GM18499 (cell line): ENCODE results near the gene ART4.

Experiments
- ATAC-seq: cut with Tn5 transposase; IDR thresholded peaks from one replicate; pipeline ENCODE4 v1.9.1; 2021; ENCODE audit warnings: moderate number of reproducible peaks; ENCODE audit not compliant: insufficient read depth, unreplicated experiment

Gene ART4

DNA sequence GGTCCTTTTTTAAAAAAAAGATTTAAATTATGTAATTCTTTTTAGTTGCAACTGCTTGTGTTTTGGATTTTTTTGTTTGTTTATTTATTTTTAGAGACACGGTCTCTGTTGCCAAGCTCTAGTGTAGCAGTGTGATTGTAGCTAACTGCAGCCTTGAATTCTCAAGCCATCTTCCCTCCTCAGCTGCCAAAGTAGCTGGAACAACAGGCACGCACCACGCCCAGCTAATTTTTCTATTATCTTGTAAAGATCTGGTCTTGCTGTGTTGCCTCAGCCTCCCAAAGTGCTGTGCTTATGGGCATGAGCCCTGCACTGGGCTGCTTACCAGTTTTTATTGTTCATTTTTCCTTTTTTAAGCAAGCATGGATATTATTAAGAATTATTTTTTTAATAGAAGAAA is 10.6 kb upstream of the ART4 start:
- no peak for ATAC-seq

DNA sequence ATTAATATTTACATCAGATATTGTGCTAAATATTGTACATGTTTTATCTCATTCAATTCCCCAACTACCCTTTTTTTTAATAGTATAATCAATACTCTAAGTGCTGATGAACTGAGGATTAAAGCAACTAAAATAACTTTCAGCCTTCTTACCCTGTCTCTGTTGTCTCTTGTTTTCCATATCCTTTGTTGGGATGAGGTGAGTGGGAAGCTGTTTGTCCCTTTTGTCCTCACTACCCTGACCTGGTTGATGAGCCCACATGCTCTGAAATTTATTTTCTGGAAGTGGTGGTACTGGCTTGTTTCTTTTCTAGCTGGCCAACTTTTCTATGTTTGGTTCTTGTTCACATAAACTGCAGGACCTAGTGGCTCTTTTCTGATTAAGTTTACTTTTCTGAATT is 9.6 kb upstream of the ART4 start:
- ATAC-seq = no peak

DNA sequence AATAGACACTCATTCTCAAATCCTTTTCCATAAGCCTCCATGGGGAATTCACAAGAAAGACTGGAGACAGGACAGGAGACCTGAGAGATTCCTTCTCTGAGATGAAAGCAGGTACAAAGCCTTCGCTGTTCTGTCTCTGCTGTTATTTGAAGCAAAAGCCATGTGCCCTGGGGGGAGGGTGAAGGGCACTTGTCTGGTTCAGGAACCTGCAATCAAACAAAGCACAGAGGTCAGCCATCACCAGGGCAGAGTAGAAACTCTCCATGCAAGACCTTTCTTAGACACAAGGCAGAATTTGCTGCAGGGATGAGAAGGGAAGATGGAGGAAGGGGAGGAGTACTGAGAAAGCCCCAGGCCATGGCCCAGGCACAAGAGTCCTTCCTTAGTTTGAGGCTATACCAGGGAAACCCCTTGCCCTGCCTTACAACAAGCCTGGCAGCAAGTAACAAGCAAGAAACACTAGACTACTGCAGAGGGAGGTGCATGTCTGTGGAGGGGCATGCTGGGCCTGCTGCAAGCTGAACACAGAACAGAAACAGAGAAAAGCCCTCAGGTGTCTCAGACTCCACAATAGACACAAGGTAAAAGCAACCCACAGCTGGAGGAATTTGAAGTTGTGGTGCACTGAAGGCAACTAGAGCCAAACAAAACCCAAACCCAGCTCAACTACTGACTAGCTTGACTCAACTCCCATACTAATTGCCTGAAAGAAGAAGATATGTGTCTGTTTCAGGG is 7.8 kb upstream of the ART4 start:
- ATAC-seq = no peak

DNA sequence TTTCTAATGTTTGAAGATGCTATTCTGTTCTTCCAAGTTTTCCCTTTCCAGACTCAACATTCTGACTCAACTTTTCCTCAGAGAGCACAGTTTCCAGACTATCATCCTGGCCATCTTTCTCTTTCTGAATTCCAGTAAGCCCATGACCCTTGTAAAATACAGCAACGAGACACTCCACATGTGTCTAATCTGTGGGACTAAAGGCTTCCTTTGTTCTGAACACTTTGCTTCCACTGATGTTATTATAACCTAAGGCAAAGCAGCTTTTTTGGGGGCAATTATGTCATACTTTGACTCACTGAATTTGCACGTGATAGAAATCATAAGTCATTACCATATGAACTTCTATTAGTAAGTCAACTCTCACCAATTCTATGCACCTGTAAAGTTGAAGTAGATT is 6.3 kb upstream of the ART4 start:
- no peak for ATAC-seq

DNA sequence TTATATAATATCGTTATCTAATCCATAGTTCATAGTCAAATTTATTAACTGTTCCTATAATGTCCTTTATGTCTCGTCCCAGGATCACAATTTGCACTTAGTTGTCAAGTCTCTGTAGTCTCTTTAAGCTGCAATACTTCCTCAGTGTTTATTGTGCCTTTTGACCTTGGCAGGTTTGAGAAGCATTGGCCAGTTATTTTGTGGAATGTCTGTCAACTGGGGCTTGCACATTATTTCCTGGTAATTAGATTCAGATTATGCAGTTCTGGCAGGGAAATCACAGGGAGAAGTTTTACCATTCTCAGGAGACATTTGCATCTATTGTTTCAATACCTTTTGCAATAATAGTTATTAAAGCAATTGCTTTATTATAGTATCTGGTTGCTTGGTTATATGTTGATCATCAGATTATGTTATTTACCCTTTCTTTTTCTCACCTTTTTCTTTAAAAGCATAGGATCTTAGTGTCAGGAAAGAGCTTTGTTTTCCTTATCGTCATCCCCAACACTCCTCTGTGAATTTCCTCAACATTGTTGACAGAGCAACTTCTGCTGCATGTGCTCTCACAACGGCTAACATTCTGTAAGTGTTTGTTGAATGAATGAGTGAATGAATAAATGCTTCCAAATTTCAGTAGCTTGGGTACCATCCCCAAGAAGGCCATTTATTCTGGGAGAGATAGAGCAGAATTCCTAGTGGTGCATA is 3.7 kb upstream of the ART4 start:
- ATAC-seq = no peak

DNA sequence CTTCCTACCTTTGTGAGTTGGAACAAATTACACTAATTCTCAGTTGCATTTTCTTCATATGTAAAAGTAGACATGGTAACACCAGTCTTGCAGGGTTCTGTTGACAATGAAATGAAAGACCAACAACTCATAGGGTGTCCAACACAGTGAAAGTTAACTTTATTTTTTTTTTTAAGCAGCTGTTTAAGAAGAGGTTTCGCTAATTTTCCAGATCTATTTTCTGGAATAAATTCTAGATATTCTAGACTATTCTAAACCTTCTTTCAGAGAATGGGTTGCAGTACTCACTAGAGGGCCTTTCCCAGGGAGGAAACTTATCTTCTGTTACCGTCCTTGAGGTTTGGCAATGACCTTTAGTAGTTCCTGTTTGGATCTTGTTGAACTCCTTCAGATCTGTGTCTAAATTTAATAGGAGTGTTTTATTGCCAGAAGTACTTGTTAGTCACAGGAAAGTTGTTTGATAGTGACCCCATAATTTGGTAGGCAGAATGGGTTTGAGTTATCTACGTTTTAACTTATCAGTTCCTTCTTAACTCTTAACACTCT is 2.8 kb upstream of the ART4 start:
- ATAC-seq = no peak

DNA sequence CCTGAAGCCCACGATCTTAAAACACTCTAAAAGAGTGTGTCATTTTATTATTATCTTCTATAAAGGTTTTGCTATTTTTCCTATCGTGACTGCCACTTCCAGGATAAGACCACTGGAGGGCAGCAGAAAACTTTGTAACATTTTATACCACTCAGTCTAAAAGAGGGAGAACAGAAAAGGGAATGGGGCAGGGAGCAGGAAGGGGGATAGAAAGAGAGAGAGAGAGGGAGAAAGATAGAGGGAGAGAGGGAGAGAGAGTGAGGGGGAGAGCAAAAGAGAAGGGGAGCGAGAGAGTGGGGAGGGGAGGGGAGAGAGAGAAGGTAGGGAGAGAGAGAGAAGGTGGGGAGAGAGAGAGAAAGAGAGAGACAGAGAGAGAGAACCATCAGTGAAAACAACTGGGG is 2.0 kb upstream of the ART4 start:
- no peak for ATAC-seq

DNA sequence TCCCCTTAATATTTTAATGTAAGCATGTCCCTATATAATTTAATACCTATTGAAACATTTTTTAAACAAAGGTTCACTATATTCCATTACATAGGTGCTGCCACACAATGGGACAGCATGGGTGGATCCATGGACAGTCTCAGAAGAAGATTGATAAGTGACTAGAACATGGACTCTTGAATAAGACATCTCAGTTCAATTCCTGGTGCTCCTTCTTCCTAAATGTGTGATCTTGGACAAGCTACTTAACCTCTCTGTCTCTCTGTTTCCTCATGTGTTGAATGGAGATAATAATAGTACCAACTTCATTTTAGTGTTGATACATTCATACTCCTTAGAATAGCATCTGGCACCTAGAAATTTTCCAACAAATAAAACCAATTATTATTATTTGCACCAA is 1.1 kb upstream of the ART4 start:
- no peak for ATAC-seq

DNA sequence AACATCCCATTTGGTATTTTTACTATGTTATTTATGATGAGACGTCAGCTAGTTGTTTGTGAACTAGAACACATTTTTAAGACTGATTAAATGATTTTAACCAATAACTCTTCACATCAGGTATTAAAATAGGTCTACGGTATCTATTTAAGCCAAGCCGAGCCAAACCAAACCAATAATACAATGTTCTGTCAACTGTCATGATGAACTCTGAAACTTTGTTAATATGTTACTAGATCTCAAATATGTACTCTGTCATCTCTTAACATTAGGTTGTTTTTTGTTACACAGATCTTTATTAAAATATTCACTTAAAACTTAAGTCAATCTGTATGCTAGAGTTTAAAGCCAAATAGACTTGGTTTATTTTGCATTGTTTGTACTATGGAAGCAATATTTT is 1.0 kb downstream of the ART4 start:
- no peak for ATAC-seq

DNA sequence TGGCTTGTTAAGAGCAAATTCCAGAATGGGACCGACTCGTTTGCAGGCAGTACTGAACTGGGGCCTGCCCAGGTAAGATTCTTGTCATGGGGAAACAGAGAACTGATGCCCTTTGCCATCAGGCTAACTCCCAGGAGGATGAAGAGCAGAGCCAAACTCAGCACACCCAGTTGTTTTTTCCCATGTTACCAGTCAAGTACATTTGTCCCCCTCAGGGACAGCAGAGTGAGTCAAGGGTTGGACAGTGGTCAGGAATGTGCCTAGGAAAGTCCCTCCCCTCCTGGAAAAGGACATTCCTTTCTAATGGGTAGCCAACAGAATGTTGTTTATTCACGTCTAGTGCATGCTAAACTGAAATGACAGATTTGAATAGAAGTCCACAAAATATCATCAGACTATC is 1.6 kb downstream of the ART4 start:
- no peak for ATAC-seq

DNA sequence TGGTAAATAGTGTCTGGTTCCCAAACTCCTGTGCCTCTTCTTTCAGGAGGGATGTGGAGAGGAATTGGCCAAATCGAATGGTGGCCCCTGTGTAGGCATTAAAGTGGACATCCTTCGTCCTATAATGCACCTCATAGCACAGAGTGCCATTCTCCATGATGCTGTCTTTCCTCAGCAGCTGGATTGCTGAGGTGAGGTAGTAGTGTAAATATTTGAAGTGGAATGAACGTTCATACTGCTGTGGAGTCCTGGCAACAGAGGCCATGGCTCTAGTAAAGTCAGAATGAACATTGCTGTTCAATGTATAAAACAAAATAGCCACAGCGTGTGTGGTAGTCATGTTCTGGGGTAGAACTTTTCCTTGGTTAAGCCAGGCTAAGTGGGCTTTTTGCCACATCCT is 2.7 kb downstream of the ART4 start:
- ATAC-seq = no peak

DNA sequence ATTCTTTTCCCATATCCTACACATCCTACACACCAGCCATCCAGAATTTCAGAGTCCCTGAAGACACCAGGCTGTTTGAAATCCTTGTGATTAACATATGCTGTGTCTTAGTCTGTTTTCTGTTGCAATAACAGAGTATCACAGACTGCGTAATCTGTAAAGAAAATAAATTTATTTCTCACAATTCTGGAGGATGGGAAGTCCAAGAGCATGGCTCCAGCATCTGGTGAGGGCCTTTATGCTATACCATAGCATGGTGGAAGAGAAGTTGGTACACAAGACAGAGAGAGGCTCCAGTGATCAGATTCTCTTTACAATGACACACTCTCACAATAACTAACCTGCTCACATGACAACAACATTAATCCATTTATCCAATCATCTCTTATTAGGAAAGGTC is 4.1 kb downstream of the ART4 start:
- no peak for ATAC-seq

DNA sequence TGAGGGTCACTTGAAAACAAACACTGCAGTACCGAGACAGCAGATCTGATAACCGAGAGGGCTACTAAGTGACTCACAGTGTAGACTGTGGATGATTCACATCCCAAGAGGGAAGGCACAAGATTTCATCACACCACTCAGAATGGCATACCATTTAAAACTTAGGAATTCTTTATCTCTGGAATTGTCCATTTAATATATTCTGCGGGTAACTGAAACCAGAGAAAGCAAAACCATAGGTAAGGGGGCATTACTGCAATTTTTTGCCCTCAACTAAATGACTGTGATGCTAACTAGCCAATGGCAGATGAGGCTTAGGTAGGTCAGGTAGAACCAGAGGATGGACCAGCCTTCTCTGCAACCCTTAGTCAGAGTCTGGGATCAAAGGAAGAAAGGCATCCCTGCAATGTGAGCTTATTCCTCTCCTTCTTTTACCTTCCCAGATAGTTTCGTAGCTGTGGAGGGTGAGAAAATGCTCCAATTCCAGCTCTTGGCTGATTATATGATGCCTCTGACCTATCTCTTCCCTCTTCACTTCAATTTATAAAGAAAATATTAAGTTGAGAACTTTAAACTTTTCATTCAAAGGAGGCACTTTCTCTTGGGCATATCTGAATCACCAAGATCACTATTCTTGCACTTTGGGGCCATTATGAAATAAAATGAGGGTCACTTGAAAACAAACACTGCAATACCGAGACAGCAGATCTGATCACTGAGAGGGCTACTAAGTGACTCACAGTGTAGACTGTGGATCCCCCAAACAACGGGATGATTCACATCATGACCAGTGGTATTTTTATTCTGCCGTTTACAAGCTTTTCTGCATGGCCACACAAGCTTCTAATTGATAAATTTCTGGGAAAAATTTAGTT is 6.8 kb downstream of the ART4 start:
- ATAC-seq = no peak

DNA sequence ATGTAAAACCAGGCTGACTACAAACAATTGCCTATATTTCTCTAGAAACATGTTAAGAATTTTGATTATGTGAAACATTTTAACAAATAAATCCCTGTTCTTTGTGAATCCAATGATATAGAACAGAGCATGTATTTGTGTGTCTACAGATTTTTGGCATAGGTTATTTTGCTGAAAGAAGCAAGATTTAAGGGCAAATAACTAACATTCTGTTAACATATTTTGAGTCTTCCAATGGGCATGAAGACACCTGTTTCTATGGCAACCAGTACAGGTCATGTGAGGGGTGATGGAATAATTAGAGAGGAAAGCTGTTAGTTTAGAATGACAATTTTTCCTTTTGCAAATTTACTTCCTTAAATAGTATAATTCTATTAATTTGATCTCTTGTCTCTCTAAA is 8.8 kb downstream of the ART4 start:
- ATAC-seq = no peak

DNA sequence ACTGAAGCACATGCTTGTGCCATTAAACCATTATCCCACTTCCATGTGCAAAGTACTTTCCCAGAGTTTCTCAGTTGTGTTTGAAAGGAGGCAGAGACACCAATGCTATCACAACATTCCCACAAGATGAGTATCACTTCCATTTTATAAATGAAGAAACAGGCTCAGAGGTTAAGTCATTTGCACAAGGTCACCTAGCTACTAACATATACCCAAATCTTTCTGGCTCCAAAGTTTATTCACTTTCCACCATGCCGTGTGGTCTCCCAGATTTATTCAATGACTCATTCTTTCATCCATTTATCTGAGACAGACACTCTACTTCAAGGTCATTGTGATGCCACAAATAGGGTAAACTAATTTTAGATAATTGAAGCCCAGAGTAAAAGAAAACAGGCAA is 9.4 kb downstream of the ART4 start:
- ATAC-seq = no peak

DNA sequence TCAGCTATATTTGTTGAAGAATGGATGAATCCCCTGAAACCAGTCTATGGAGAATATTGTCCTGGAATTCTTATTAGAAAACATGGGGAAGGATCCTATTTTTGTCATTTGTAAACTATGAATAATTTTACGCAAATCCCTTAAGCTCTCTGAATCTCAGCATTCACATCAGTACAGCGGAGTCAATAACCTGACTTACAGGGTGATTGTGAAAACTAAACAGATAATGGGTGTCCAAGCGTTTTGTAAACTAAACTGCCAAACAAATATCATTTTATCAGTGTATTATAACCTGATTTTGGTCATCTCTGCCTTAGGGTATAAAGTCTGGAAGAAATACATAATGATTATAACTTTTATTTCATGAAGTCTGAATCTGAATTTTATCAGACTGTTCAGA is 10.0 kb downstream of the ART4 start:
- ATAC-seq = no peak

DNA sequence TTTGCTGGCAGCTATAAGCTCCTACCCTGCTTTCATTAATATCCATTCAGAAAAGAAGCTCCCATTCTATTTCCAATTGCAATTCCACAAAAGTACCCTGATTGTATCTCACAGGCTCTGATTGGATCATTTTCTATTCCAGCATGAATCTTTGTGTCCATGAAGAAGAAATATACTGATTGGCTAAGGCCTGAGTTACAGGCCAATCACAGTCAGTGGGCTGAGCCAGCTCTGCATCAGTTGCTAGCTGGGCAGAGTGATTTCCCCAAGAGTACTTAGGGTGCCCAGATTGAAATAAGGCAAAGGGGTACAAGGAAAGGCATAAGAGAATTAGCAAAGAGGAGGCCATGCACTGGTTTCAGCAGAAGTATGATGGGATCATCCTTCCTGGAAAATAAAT is 14.4 kb downstream of the ART4 start:
- no peak for ATAC-seq

DNA sequence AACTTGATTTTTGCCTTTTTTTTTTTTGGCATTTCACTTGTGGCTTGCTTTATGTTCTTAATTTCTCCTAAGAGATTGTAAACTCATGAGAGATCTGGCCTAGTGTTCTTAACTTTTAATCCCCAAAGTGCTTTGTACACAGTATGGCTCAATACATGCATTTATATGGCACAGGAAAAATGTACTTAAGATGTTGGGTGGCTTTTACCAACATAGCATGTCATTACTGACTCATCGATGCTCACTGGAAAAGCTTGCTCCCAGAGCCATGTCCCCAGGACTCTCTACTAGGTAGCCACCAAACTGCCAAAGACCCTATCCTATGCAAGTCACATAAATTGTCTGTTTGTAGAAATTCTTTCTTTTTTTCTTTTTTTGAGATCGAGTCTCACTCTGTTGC is 16.3 kb downstream of the ART4 start:
- no peak for ATAC-seq

DNA sequence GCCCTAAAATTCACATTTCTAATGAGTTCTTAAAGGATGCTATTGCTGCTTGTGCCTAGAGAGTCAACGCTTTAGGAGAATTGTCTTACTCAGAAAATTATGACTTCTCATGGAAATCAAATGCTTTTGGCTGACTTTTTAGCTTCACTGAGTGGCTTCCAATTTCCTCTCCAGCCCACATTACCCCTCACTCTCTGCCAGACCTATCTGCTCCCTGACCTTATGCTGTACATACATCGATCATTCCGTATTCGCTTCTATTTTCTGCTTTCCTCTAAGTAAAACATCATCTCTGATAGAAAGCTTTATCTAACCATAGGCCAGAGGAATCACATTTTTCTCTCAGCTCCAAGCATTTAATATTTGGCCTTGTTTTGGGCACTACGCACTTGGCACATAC is 16.8 kb downstream of the ART4 start:
- ATAC-seq = no peak

DNA sequence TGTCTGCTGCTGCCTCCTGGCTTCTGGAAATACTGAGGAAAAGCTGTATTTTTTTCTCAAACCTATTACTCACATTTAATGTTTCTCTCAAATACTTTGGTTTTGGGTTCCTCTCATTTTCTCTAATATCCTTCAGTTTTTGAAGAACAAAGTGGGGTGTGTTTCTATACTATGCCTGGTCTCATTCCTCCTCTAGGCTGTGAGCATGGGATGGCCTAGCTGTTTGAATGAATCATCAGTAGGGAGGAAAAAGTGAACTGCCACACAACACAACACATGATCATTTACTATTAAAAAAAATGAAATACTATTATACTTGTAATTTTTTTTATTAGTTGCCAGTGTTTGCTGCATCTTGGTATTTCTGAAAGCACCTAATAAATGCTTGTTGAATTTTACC is 18.1 kb downstream of the ART4 start:
- no peak for ATAC-seq

DNA sequence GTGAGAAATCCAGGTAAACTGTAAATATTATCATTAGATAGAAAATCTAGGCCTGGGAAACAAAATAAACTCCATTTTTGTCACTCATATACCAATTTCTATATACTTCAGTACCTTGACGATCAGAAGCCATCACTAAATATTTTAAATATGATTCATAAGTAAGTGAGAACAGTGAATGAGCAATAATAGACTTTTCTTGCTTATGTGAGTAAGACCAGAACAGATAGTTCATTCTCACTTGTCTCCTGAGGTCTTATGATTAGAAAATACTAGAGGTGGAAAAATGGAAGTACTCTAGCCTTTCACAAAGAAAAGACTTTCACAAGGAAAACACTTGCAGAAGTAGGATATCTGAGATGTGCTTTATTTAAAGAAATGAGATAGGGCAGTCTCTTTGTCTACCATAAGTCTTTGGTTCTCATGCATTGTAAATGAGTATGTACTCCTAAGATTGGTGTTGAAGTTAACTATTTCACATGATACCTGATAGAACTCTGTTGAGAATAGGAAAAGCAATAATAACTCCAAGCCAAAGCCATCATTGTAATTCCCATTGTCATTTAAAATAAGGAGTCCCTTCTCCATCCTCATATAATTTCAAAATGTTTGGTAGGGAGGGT is 19.2 kb downstream of the ART4 start:
- ATAC-seq = no peak
